Urothelium cell line (cell line): Measurements from ENCODE around the gene AMIGO1.
A peak's percentile ranks its signal among the peaks of the same experiment; 100 is the strongest.

ENCODE experiments used
- DNase-seq: peaks from one replicate; pipeline ENCODE4 v3.0.0; 2011; ENCODE audit warnings: low spot score, mixed read lengths
- FAIRE-seq: peaks from 2 replicates; lab custom pipeline; 2011; peaks lifted over from hg19 to GRCh38; lab: Jason Lieb, UNC

AMIGO1 gene

DNA sequence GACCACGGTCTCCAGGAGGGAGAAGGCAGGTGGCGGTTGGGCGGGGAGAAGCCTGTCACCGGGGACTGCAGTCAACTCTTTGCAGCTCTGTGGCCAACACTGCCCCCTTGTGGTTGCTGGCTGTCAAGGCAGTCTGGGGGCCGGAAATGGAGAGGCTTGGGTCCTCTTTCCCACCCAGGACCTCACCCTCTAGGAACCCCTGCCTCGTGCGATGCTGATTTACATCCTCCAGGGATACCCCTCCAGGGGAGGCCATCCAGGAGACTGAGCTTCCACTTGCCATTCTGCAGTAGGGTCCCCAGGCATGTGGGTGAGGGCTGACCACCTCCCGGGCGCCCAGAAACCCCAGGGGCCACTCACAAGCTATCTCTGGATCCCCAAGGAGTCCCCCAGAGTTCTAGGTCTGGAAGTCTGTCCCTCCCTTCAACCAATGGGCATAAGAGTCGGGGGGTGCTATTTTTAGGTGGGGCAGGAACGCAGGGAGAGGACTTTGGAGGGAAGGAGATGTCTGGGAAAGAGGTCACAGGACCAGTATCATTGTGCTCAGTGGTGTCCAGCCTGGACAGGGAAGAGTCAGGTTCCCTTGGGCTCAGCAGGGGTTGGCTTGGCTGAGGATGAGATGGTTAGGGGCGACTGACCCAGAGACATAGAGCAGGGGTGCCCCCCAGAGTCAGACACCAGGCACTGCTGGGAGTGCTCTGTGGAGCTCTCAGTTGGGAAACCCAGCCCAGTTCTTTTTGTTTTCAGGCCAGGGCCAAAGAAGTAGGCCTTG is 23.0 kb upstream of the AMIGO1 start:
- DNase-seq (peak; percentile 92), FAIRE-seq (peak; percentile 35)

DNA sequence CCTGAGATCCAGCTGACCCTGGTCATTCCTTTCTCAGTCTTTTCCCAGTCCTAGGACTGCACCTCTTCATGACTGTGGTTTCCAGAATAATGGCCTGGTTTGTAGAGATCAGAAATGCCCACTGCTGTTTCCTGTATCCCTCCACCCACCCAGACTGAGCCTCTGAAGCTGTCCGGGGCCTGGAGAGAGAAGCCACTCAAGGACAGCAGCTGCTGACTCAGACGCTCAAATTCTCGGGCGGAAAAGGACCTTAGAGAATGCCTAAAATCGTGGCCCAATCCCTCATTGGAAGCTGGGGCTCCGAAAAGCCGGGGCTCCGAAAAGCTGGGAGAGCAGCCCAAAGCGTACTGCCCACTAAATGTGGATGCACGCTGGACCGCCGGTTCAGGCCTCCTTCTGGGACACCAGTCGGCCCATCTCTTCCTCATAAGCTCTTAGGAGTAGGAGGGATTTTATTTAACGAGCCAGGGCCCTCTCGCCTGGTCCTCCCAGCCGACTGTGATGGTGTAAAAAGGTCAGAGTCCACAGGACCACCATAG is 22.4 kb upstream of the AMIGO1 start:
- FAIRE-seq (no peak), DNase-seq (no peak)

DNA sequence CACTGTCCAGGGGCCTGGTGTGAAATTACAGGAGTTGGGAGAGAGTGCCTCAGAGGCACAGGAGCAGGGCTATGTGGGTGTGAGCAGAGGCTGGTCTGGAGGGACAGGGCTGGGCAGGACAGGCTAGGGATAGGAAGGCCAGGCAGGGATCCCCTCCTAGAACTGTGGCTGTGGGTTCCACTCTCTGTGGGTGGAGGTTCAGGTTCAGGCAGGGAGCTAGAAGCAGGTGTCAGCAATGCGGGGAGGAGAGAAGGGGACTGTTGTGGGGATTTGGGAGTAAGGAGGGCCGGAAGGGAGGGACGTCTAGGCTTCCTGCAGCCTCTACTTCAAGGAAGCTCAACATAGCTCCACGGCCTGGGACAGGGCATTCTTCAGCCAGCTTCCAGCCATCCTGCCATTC is 21.9 kb upstream of the AMIGO1 start:
- DNase-seq, result no peak
- no peak for FAIRE-seq

DNA sequence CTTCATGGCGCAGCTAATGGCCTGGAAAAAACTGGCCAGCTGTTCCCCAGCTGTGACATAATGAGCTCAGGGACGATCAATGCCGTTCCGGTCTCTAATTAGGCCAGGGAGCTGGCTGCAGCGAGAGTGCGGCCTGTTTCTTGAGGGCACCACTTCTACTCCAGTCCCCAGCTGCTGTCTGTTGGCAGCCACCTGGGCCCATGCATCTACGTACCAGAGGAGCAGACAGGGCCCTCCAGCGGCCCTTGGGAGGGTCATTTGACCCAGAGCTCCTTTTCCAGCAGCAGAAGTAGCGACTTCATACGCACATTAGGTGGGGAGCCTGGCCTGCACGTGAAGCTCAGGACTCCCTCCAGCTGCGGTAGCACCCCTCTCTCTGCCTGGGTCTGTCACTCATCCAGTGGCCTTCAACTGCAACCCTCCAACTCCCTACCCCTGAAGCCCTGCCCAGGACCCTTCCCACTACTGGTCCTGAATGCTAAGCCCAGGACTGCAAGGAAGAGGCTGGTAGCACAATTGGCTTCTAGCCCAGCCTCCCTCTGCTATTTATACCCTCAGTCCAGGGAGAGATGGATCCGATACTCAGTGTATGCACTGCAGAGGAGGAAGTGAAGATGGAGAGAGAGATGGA is 21.0 kb upstream of the AMIGO1 start:
- FAIRE-seq (no peak), DNase-seq (no peak)

DNA sequence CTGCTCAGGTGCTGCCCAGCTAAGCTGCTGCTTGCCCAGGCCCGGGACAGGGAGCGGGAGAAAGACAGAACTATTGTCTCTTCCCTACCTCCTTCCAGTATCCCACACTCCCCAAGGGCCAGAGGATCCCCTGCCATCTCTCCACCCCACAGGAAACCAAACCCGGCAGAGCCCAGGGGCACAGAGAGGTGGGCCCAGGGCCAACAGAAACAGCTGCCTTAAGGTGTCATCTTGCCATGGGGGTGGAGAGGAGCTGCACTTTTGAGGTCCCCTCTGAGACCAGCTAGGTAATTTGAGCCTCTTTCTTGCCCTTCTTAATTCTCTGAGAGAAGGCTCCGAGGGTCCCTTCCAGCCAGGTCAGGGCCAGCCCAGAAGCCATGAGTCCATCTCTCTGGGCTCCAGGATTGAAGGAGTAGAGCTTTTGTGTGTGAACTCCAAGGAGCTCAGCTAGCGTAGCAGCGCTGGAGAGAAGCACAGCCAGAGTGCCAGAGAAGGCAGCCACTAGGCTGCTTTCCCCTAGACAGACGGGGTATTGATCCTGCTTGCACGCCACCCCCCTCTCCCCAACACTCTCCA is 20.4 kb upstream of the AMIGO1 start:
- FAIRE-seq (no peak), DNase-seq (no peak)

DNA sequence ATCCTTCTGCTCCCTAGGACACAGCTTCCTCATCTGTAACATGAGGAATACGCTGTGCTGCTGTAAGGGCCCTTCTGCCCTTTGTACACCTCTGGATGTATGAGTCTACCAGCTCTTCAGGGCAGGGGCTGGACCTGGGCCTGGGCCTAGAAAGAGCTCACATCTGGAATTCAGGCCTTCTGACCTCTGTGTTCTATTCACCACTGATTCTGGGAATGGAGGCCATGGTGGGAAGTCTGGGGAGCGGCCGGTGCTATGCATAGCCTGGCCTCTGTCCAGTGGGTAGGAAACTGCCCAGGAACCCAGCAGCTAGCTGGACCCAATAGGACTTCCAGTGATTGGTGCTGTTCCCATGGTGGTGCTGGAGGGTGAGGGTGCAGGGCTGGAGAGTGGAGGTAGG is 19.2 kb upstream of the AMIGO1 start:
- no peak for FAIRE-seq

DNA sequence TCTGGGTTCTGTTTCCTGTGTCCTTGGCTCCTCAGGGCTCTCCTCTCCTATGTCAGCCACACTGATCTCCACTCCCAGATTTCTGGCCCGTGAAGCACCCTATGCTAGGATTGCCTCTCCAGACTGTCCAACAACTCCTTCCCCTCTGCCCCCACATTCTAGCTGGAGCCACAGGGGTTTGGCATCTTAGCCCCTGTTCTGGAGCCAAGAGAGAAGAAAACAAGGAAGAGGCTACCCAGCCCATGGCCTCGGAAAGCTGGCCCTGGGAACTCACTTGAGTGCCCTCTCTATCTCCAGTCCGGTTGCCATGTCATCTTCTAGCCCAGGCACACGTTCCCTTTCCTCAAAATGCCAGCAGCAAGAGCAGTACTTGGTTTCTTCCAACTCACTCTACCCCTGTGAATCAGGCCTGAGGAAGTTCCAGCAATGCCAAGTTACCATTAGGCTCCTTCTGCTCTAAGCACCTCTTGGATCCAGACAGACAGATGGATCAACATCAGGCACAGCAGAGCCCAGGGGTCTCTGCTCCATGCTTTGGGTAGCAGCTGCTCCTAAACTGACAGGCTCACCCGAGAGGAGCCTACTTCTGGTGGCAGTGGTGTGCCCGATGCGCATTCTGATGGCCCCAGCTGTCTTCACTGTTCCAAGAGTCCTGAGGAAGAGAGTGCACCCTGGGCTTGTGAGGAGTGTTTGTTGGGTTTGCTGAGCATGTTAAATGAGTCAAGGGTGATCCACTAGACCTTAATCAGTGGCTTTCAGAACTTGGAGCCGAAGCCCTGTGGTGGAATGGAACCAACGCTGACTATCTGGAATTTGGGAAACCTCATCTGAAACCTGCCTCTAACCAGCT is 18.5 kb upstream of the AMIGO1 start:
- DNase-seq (no peak), FAIRE-seq (no peak)

More for the DNA sequence above, 19.2 kb upstream of the AMIGO1 start:
- DNase-seq, result no peak

DNA sequence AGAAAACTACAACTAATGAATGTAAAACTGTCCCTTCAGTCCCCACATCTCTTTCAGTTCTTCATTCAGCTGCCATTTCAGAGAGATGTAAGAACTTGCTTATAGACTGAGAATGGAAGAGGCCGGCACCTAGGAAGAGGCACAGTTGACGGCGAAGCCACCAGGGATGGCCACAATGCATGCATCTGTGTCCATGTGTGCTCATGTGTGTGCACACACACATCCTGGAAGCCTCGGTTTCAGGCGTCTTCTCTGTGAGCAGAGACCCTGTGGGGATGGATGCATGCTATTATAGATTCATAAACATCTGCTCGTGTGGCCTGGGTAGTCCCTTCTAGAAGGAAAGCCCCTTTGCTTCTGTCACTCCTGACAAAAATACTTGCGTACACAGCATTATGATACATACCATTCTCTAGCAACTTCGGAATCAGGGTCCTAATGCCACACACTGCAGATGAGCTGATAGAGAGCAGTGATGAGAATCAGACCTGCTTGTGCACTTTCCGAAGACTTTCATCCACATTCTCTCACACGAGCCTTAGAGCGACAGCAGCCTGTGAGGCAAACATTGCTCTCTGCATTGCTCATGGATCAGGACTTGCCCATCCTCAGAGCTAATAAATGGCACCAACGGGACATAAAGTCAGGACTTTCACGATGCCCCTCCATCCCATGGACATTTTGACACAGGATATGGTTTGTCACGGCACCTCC is 17.7 kb upstream of the AMIGO1 start:
- DNase-seq (no peak), FAIRE-seq (no peak)

DNA sequence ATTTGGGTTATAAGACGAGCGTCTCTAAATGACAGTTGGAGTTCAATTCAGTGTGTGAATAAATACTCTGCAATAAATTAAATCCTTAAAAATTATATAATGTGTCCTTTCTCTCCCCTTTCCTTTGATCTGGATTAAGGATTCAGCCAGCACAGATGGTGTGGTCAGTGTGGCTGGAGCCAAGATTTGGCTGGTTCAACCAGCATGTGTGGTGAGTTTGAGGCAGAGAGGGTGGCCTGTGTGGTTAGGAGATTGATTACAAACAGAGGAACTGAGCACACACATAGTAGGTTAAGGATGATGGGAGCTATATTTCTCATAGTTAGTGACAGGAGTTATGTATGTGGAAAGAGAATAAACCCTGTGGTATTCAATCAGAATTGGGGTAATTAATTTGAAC is 14.2 kb upstream of the AMIGO1 start:
- no peak for DNase-seq

DNA sequence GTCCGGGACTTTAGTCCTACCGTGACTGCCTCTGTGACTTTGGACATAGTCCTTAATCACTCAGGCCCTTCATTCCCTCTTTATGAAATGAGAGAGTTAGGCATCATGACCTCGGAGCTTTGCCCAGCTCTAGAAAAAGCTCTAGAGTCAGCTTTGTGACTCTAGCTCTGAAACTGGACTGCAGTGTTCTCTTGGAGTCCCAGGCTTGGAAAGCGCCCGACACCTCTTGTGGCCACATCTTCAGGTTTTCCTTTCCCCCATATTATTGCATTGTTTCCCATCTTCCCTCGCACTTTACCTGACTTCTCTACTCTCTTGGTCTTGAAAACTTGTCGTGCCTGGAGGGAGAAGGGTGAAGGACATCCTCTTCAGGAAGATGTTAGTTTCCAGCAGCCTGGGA is 12.5 kb upstream of the AMIGO1 start:
- FAIRE-seq (no peak), DNase-seq (no peak)

More for the DNA sequence above, 14.2 kb upstream of the AMIGO1 start:
- FAIRE-seq, result no peak

DNA sequence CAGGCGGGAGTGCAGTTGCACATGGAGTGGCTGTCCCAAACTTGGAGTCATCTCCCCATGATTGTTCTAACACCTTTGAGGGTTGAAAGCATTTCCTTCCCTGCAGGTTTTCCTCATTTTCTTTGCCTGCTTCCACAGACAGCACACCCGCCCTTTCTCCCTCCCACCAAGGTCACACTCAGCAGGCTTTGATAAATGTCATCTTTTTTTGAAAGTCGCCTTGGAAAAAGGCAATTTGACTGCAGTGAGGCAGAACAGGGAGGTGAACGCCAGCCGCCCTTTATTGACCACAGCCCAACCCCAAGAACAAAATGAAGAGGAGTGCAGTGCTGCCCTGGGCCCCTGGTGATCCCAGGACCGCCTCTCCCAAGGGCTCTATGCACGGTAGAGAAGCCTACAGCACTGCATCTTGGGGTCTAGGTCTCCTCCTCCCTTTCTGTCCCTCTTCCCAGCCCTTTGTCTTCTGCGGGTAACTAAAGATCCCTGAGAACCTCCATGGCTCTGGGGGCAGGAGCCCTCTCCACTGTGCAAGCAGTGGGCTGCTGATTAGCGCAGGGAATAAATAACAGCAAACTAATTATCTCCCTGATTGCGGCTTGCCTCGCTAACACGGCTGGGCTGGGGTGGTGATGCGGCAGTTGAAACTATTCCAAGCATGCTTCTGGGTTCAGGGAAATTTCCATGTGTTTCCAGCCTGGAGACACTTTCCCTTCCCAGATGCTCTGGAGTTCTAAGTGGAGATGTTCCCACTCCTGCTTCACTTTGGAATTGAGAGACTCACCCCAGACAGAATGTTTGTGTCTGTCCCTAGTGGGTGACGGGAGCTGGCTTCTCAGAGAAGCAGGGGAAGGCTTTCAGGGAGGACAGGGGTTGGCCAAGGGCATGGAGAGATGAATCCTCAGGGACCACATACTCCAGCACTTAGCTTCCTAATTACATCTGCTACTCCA is 11.8 kb upstream of the AMIGO1 start:
- no peak for FAIRE-seq
- no peak for DNase-seq

DNA sequence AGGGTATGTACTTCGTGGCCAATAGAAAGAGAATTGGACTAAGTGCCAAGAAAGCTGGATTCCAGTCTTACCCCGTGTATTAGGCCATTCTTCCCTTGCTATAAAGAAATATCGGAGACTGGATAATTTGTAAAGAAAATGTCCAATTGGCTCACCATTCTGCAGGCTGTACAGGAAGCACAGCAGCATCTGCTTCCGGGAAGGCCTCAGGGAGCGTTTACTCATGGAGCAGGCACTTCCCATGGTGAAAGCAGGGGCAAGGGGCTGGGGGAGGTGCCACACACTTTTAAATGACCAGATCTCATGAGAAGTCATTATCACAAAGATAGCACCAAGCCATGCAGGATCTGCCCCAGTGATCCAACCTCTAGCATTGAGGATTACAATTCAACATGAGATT is 7.8 kb upstream of the AMIGO1 start:
- DNase-seq (no peak), FAIRE-seq (no peak)

DNA sequence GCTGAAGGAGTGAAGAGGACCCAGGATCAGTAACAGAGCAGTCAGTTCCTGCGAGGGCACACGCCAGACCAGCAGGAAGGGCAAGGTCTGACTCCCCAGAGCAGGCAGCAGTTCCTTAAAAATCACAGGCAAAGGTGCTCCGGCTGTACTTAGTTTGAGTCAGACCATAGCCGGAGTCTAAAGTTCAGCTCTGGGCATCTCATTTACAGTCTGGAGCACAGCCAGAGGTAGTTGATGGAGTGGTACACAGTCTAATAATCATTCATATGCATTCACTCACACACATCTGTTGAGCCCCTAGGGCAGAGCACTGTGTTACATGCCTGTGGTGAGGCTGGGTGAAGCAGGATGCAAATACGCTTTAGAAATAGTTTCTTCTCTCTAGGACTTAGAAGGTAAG is 7.3 kb upstream of the AMIGO1 start:
- FAIRE-seq, result no peak
- no peak for DNase-seq

DNA sequence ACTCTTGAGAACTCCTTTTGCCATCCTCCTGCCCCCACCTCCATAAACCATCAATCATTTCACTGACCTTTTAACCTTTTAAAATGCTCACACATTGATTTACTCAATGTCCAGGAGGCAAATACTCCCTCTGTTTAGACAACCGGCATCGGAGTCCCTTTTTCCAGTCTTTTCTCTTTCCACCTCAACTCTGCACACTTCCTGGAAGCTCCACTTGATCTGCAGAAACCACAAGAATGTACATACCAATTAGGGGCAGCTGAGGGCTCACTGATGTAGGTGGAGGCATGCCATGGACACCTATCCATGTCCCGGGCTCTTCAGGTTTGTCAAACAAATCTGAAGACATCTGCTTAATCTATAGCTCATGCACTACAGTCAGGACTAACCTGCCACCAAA is 5.3 kb upstream of the AMIGO1 start:
- no peak for DNase-seq
- no peak for FAIRE-seq

DNA sequence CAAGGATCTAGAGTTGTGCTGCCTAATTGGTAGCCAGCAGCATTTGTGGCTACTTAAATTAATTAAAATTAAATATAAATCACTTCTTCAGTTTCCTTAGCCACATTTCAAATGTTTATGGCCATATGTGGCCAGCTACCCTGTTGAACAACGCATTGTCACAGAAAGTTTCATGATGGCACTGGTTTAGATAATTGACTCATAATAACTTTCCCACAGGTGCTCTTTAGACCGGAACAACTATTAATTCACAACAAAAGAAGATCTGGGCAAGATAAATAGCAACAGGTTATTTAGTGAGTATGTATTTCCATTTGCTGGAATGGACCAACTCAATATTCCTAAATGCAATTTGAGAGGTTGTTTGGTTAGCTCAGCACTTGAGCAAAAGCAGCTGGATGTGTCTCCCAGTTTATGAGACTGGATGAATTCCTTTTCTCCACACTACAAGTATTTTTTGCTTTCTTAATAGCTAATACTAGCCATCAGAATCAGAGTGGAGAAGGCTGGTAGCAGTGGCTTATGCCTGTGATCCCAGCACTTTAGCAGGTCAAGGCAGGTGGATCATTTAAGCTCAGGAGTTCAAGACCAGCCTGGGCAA is 3.7 kb upstream of the AMIGO1 start:
- FAIRE-seq (no peak), DNase-seq (no peak)

DNA sequence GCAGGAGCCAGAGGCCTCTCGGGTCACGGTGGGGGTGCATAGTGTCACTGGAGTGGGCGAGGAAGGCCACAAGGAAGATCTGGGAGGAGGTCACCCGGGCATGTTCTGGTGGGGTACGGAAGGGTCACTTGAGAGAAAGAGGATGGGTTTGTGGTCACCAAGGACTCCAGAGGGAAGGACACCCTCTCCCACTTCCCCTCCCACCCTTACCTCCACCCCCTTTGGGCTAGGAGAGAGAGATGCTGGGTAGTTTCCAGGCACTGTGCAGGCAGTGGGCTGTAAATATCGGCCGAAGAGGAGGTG is 703 bp downstream of the AMIGO1 start:
- FAIRE-seq, result no peak
- DNase-seq, result no peak

DNA sequence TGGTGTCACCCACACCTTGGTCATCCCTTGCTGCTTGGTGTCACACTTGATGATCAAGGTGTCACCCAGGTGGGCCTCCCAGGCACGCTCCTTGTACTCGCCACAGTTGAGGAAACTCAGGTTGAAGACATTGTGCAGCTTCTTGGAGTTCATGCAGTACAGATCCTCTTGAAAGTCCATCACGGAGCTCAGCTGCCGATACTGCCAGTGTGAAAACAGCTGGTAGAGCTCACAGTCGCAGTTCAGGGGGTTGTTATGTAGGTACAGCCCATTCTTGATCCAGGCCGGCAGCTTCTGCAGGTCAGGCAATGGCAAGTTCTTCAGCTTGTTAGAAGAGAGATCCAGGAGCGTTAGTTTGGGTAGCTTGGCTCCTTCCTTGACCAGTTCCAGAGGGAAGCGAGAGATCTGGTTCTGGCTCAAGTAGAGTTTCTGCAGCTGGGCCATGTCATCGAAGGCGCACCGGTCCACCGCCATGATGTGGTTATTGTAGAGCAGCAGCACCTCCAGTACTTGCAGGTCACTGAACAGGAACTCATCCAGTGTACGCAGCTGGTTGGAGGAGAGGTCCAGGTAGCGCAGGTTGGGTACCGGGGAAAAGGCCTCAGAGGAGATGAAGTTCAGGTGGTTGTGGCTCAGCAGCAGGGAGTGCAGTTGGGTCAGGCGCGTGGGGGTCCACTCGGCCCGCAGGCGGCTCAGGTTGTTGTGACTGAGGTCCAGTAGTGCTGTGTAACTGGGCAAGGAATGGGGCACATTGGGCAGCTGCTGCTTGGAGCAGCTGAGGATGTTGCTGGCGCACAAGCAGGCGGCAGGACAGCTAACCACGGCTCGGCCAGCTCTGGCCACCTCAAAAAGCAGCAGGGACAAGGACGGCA is 1.3 kb downstream of the AMIGO1 start:
- FAIRE-seq (no peak), DNase-seq (no peak)

DNA sequence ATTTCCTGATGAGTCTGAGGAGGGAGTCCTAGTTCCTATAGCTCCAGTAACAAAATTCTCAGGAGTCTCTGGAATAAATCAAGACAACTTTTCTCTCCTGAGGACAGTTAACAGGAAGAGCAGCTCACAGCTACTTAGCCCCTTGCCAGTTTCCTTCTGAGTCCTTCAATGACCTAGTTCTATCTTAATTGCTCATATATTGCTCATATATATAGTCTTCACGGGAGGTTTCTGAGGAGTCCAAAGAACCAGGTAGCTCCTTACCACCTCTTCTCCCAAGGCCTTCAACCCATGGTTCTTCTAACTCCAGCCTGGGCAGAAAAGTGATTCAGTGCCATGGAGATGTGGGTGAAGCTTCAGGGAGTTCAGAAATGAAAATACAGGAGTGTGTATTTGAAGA is 4.6 kb downstream of the AMIGO1 start:
- DNase-seq, result no peak
- FAIRE-seq, result no peak
